Left lung (tissue), 10 donors: ENCODE data around the gene IL3. TPM values are rescaled to one million over a fixed set of nuclear protein-coding genes. Genes with fewer than 3 reads are reported as not detected.

Source experiments
- ATAC-seq: fragments of 200-7000 bp; cut with Tn5 transposase; one replicate; pipeline ENCODE4 v1.9.1; 2020; ENCODE audit warnings: moderate library complexity
- DNase-seq, 4 donors: peaks; one replicate each; pipeline ENCODE4 v3.0.0-alpha.2; 2013 to 2020
- H3K27ac ChIP-seq, 2 donors: fragments of 200-600 bp; sonication (generic) in 1 of 2; one replicate each; pipeline versions ENCODE4 v1.5.0 to v1.8.0; 2020 to 2021
- H3K27me3 ChIP-seq, 2 donors: fragments of 200-600 bp; sonication (generic) in 1 of 2; one replicate each; pipeline versions ENCODE4 v1.5.0 to v1.8.0; 2020 to 2021
- H3K36me3 ChIP-seq, 2 donors: fragments of 200-600 bp; sonication (generic) in 1 of 2; one replicate each; pipeline versions ENCODE4 v1.5.0 to v1.8.0; 2020 to 2021
- H3K4me1 ChIP-seq, 2 donors: fragments of 200-600 bp; one replicate each; pipeline ENCODE4 v1.8.0; 2021
- H3K4me3 ChIP-seq, 2 donors: fragments of 200-600 bp; sonication (generic) in 1 of 2; one replicate each; pipeline versions ENCODE4 v1.5.0 to v1.8.0; 2020 to 2021; ENCODE audit warnings: mild to moderate bottlenecking in 1 of 2
- H3K9me3 ChIP-seq, 2 donors: fragments of 200-600 bp; sonication (generic) in 1 of 2; one replicate each; pipeline versions ENCODE4 v1.5.0 to v1.8.0; 2020 to 2021
- CTCF ChIP-seq, 2 donors: fragments of 200-600 bp; sonication (generic) in 1 of 2; IDR thresholded peaks; one replicate each; pipeline versions ENCODE4 v1.5.0 to v1.8.0; 2021; ENCODE audit warnings: antibody characterized with exemption in 2 of 2
- intact Hi-C, 2 donors: fragments of 100-400 bp; cut with DNase I; formaldehyde crosslinking; loops; one replicate each; pipeline versions ENCODE4 v1.11.2 to v1.14.2; 2022
- polyA plus RNA-seq, 6 donors: library from polyadenylated mRNA; unstranded; fragments of 120-200 nt; gene quantifications; one replicate each; pipeline ENCODE4 v1.2.1, GENCODE V29; 2013; ENCODE audit not compliant: insufficient read length in 6 of 6
- total RNA-seq, 2 donors: library from RNA; stranded (reverse); fragmentation: NEBNext Ultra II Directional; extraction: Animal tissue kit (Norgen Biotek cat#: 25700); gene quantifications; one replicate each; pipeline ENCODE4 v1.2.1, GENCODE V29; 2021
- donor health status: DM: no; HTN: yes; CAD: no.
- donor health status: DM: no; HTN: no; CAD: no.

Gene IL3
- total and polyA plus RNA-seq, 8 donors: not detected

- no peaks in the 10 kb centered on the region for H3K9me3 ChIP-seq
- DNase-seq: peak in 1 of 4 donors; percentile 52
- H3K4me1 ChIP-seq: peaks cover 3 to 10% of the 10 kb centered on the region in 2 donors
- no peaks in the 10 kb centered on the region for H3K36me3 ChIP-seq
- no peak overlapping the region for H3K4me3 ChIP-seq
- peak overlapping the region; percentile 15 to 48 for H3K27ac ChIP-seq
- no peak for TF ChIP-seq CTCF (IDR thresholded peaks at IDR 0.05)
- no peaks in the 10 kb centered on the region for H3K27me3 ChIP-seq
- no peak for ATAC-seq
- intact Hi-C loops: no loop called here
Observed at GRCh38 chr5:132076202-132076830, 15.9 kb downstream of the IL3 start.

DNA sequence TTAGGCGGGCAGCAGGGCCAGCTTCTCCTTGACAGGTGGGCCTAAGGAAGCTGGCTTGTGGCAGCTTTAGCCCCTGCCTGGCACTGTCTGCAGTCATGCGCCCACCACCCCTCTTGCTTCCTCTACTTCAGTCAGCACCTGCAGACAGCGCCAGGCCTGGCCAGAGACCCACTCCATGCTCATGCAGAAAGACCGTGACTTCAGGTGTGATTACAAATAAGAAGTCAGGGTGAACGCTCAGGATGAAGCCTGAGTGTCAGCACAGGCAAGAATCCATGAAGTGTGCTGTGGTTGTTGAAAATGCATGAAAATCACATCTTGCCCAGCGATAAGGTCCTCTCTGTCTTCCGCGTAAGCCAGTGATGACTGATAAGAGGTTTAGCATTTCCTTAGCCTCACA lies 16.5 kb downstream of the IL3 start:
- no peak for TF ChIP-seq CTCF (IDR thresholded peaks at IDR 0.05)
- Histone ChIP-seq H3K9me3 (no peaks in the 10 kb centered on the region), H3K27me3 (no peaks in the 10 kb centered on the region), H3K4me3 (no peak overlapping the region), H3K36me3 (no peaks in the 10 kb centered on the region), H3K27ac (no peak overlapping the region), H3K4me1 (peaks cover 3 to 10% of the 10 kb centered on the region in 2 donors)
- peak in 1 of 4 donors; percentile 73 for DNase-seq
- ATAC-seq: no peak
- intact Hi-C loops: no loop called here

DNA sequence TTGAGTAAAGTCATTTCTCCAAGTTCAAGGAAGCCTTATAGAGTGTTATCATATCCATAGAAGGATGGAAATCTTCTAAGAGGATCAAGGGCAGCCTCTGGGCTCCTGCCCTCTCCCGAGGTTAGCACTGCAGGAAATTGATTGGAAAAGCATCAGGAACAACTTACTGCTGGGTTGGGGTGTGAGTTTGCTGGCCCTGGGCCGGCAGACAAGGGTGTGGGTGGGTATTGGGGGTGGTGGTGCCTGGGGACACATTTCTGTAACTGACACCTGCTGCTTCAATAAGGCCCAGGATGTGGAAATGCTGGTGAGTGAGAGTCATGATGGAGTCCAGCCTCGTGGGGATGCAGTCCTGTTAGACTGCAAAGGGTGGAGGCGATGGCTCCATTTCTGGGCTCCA lies 18.6 kb downstream of the IL3 start:
- intact Hi-C loops: no loop called here
- Histone ChIP-seq H3K27me3 (no peaks in the 10 kb centered on the region), H3K4me3 (no peak overlapping the region), H3K27ac (no peak overlapping the region), H3K36me3 (no peaks in the 10 kb centered on the region), H3K4me1 (no peaks in the 10 kb centered on the region), H3K9me3 (no peaks in the 10 kb centered on the region)
- DNase-seq (no peak), ATAC-seq (no peak)
- TF ChIP-seq CTCF (IDR thresholded peaks at IDR 0.05): no peak

DNA sequence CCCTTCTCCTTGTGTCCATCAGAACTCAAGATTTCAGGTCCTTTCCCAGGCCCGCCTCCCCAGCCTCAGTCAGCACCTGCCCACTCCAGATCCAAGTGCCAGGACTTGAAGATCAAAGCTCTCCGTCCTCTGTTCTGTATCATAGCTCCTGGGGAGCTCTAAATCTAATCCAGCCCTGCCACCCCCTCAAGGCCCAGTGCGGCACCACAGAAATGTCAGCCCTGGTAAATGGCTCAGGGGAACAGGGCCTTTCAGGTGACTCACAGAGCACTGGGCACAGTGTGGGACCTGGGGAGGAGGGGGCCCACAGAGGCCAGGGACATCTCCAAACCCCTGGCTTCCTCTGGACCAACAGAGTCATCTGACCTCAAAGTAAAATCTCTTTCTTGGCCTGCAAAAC lies 19.2 kb downstream of the IL3 start:
- ATAC-seq: no peak
- TF ChIP-seq CTCF (IDR thresholded peaks at IDR 0.05): no peak
- no peaks in the 10 kb centered on the region for H3K36me3 ChIP-seq
- no peak overlapping the region for H3K4me3 ChIP-seq
- no peaks in the 10 kb centered on the region for H3K27me3 ChIP-seq
- intact Hi-C loops: no loop called here
- DNase-seq: no peak
- H3K4me1 ChIP-seq: no peaks in the 10 kb centered on the region
- no peaks in the 10 kb centered on the region for H3K9me3 ChIP-seq
- H3K27ac ChIP-seq: no peak overlapping the region

DNA sequence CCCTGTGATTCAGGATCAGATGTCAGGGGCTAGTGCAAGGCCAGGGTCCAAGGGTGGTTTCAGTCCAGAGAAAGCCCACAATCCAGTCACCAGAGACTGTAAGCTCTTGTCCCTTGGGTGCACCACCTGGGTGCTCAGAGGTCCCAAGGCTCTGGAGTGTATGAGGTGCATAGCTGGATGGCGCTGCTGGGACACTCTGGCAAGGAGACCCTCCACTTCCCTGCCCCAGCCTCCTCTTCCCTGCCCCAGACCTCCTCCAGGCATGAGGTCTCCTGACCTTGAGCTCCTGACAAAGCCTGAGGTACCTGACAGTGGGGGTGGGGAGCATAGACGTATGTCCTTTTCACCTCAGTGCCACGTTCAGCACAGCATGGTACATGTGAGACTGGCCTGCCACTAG lies 20.1 kb downstream of the IL3 start:
- H3K4me3 ChIP-seq: no peak overlapping the region
- no peaks in the 10 kb centered on the region for H3K27me3 ChIP-seq
- ATAC-seq (no peak), DNase-seq (no peak)
- no peaks in the 10 kb centered on the region for H3K9me3 ChIP-seq
- peaks cover 0 to under 1% of the 10 kb centered on the region in 2 donors for H3K4me1 ChIP-seq
- no peak for TF ChIP-seq CTCF (IDR thresholded peaks at IDR 0.05)
- H3K27ac ChIP-seq: no peak overlapping the region
- H3K36me3 ChIP-seq: no peaks in the 10 kb centered on the region
- intact Hi-C loops: no loop called here
